CD14-positive monocyte (primary cell): ENCODE data around the gene ABCG1. TPM values are rescaled to one million over a fixed set of nuclear protein-coding genes. Genes with fewer than 3 reads are reported as not detected.

Source experiments
- DNase-seq, 3 donors: peaks; one replicate each; pipeline ENCODE4 v3.0.0-alpha.2; 2011 to 2022
- H2AFZ ChIP-seq: 2 replicates; pipeline ENCODE4 v1.6.0; 2012; ENCODE audit warnings: mild to moderate bottlenecking, low read depth, low read length, inconsistent platforms; ENCODE audit not compliant: insufficient read depth, poor library complexity, severe bottlenecking
- H3K27ac ChIP-seq, 2 donors: 1 replicate in 1 of 2; 2 replicates in 1 of 2; pipeline ENCODE4 v1.5.1; 2012 to 2013; ENCODE audit warnings: low read length in 2 of 2, control low read depth in 1 of 2, inconsistent platforms in 1 of 2, low read depth in 1 of 2, mild to moderate bottlenecking in 1 of 2
- H3K27me3 ChIP-seq, 2 donors: one replicate each; pipeline versions ENCODE4 v1.6.0 to v1.6.1; 2011 to 2013; ENCODE audit warnings: low read length in 2 of 2; ENCODE audit not compliant: control insufficient read depth in 2 of 2, insufficient read depth in 2 of 2
- H3K36me3 ChIP-seq, 2 donors: replicated peaks in 1 of 2; 1 replicate in 1 of 2; 2 replicates in 1 of 2; pipeline versions ENCODE4 v1.5.1 to v1.6.1; 2012 to 2013; ENCODE audit warnings: low read length in 2 of 2, control low read depth in 1 of 2, inconsistent platforms in 1 of 2, mild to moderate bottlenecking in 1 of 2; ENCODE audit not compliant: insufficient read depth in 2 of 2, control insufficient read depth in 1 of 2
- H3K4me1 ChIP-seq, 2 donors: 1 replicate in 1 of 2; 2 replicates in 1 of 2; pipeline versions ENCODE4 v1.5.1 to v1.6.1; 2012 to 2013; ENCODE audit warnings: low read length in 2 of 2, control low read depth in 1 of 2, inconsistent platforms in 1 of 2, mild to moderate bottlenecking in 1 of 2, moderate library complexity in 1 of 2; ENCODE audit not compliant: insufficient read depth in 2 of 2, control insufficient read depth in 1 of 2
- H3K4me2 ChIP-seq: replicated peaks from 2 replicates; pipeline ENCODE3; 2012; ENCODE audit warnings: low read length, moderate library complexity, mild to moderate bottlenecking; ENCODE audit not compliant: poor library complexity, severe bottlenecking; ENCODE audit errors: extremely low read depth
- H3K4me3 ChIP-seq, 3 experiments: fragments of 200-600 bp in 1 of 3; sonication (generic) in 1 of 3; replicated peaks in 1 of 3; 1 replicate in 2 of 3; 2 replicates in 1 of 3; pipeline ENCODE4 v1.5.1; 2011 to 2013; ENCODE audit warnings: low read length in 3 of 3, mild to moderate bottlenecking in 3 of 3, control low read depth in 2 of 3, low read depth in 2 of 3, inconsistent platforms in 1 of 3, moderate library complexity in 1 of 3
- H3K79me2 ChIP-seq: 2 replicates; pipeline ENCODE4 v1.6.0; 2012; ENCODE audit warnings: mild to moderate bottlenecking, control low read depth, inconsistent platforms, low read length, moderate library complexity; ENCODE audit not compliant: insufficient read depth
- H3K9ac ChIP-seq: 2 replicates; pipeline ENCODE4 v1.6.0; 2017; ENCODE audit warnings: low read length, mild to moderate bottlenecking; ENCODE audit not compliant: insufficient read depth, poor library complexity, severe bottlenecking
- H3K9me3 ChIP-seq, 2 donors: replicated peaks in 1 of 2; 1 replicate in 1 of 2; 2 replicates in 1 of 2; pipeline versions ENCODE4 v1.5.1 to v1.6.1; 2012 to 2013; ENCODE audit warnings: low read length in 2 of 2, control low read depth in 1 of 2; ENCODE audit not compliant: control insufficient read depth in 1 of 2, insufficient read depth in 1 of 2
- H4K20me1 ChIP-seq: 2 replicates; pipeline ENCODE4 v1.6.0; 2012; ENCODE audit warnings: mild to moderate bottlenecking, low read length, control low read depth, moderate library complexity; ENCODE audit not compliant: insufficient read depth
- H3K27ac Mint-ChIP-seq, 7 donors: one replicate each; pipeline ENCODE4 v1.8.0; 2020; ENCODE audit warnings: mild to moderate bottlenecking in 7 of 7, mixed read lengths in 7 of 7, moderate library complexity in 6 of 7, inconsistent platforms in 2 of 7
- H3K27me3 Mint-ChIP-seq, 3 donors: one replicate each; pipeline ENCODE4 v1.8.0; 2021 to 2022; ENCODE audit warnings: low read depth in 3 of 3, mild to moderate bottlenecking in 3 of 3, mixed read lengths in 3 of 3, moderate library complexity in 3 of 3, inconsistent platforms in 1 of 3
- H3K36me3 Mint-ChIP-seq, 2 donors: one replicate each; pipeline ENCODE4 v1.8.0; 2020; ENCODE audit warnings: mixed read lengths in 2 of 2, inconsistent platforms in 1 of 2, mild to moderate bottlenecking in 1 of 2
- H3K4me1 Mint-ChIP-seq: one replicate; pipeline ENCODE4 v1.8.0; 2020; ENCODE audit warnings: mild to moderate bottlenecking, mixed read lengths
- H3K4me3 Mint-ChIP-seq, 2 donors: one replicate each; pipeline ENCODE4 v1.8.0; 2020; ENCODE audit warnings: mild to moderate bottlenecking in 2 of 2, mixed read lengths in 2 of 2, moderate library complexity in 1 of 2
- H3K9me3 Mint-ChIP-seq, 7 donors: one replicate each; pipeline ENCODE4 v1.8.0; 2020 to 2022; ENCODE audit warnings: mixed read lengths in 7 of 7, mild to moderate bottlenecking in 6 of 7, moderate library complexity in 6 of 7, inconsistent platforms in 2 of 7
- WGBS: methylation state at CpG from one replicate; pipeline ENCODE4 v1.1.5; 2013; ENCODE audit warnings: missing lambda C conversion rate; ENCODE audit not compliant: insufficient coverage; 5-methylcytosine and 5-hydroxymethylcytosine counted together
- intact Hi-C, 2 donors: fragments of 100-400 bp; cut with micrococcal nuclease; formaldehyde crosslinking; loops; one replicate each; pipeline versions ENCODE4 v1.15.0 to v1.15.1; 2023
- polyA plus RNA-seq, 3 donors: library from polyadenylated mRNA; depleted of rRNA in 1 of 3; unstranded in 2 of 3; stranded (reverse) in 1 of 3; fragments of 300-500 nt in 2 of 3; fragments of >200 nt in 1 of 3; fragmentation: Illumina TruSeq in 2 of 3; gene quantifications; 1 replicate in 2 of 3; 2 replicates in 1 of 3; pipeline ENCODE4 v1.2.3, GENCODE V29; 2012 to 2021
- TF ChIP-seq, protein P1 (sequence below): fragments of 200-600 bp; IDR thresholded peaks from one replicate; pipeline ENCODE4 v1.8.0; 2022; ENCODE audit warnings: antibody characterized with exemption, mild to moderate bottlenecking

The ABCG1 gene
- polyA plus RNA-seq, 3 donors = 3.0 to 5.2 (median 3.5) TPM

DNA sequence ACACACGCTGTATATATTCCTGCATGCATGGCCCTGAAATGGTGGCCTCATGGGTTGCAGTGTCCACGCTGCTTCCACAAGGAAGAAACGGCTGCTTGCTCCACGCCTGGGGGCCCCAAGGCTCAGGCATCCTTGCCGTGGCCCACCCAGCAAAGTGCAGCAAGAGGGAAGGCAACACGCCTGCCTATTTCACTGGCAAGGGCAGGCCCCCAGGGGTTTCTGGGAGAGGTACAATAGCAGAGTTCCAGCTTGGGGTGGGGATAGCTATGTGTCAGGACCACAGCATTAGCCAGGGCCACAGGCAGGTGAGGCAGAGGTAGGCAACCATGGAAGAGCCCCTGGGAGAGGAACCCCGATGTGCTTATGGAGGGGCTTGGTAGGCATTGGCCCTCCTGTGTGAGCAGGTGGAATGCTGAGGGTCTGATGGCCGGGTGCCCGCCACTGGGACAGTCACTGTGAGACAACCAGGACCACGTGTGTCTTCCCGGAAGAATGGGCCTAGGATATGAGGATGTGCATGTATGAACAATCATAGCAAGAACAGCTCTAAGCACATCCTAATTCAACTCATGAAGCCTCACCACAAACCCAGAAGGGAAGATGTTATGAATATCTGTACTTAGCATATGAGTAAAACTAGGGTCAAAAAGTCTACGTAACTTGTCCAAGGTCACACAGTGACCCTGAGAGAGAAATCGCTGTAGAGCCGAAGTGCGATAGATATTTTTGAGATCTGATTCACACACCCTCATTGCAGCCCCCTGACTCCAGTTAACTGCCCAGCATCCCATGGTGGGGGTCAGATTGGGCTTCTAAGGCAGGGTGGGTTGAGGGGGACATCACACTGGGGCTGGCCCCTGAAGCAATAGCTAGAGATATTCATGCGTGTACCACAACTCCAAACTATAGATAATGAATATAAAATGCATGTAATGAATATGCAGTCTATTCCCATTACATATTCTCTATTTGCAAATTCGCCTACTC is 120.1 kb downstream of the ABCG1 start:
- Histone ChIP-seq H3K4me1 (peaks cover 6 to 7% of the 10 kb centered on the region in 2 donors), H3K4me3 (no peak overlapping the region), H2AFZ (no peak overlapping the region), H3K9ac (no peak overlapping the region), H3K27ac (no peak overlapping the region), H3K36me3 (no peaks in the 10 kb centered on the region), H3K79me2 (no peaks in the 10 kb centered on the region), H3K4me2 (no peak overlapping the region), H3K27me3 (peaks cover 0 to 5% of the 10 kb centered on the region in 2 donors), H4K20me1 (no peaks in the 10 kb centered on the region), H3K9me3 (no peaks in the 10 kb centered on the region)
- no peaks in the 10 kb centered on the region for H3K36me3 Mint-ChIP-seq
- intact Hi-C loops = loop anchor here (1.0 to 5.0 kb wide), 2 partner anchors 108 to 111 kb away; no protein-coding TSS in a partner anchor
- no peak for DNase-seq
- H3K27me3 Mint-ChIP-seq = peaks cover 2 to 5% (median 5%) of the 10 kb centered on the region in 3 donors
- TF ChIP-seq, protein P1, sequence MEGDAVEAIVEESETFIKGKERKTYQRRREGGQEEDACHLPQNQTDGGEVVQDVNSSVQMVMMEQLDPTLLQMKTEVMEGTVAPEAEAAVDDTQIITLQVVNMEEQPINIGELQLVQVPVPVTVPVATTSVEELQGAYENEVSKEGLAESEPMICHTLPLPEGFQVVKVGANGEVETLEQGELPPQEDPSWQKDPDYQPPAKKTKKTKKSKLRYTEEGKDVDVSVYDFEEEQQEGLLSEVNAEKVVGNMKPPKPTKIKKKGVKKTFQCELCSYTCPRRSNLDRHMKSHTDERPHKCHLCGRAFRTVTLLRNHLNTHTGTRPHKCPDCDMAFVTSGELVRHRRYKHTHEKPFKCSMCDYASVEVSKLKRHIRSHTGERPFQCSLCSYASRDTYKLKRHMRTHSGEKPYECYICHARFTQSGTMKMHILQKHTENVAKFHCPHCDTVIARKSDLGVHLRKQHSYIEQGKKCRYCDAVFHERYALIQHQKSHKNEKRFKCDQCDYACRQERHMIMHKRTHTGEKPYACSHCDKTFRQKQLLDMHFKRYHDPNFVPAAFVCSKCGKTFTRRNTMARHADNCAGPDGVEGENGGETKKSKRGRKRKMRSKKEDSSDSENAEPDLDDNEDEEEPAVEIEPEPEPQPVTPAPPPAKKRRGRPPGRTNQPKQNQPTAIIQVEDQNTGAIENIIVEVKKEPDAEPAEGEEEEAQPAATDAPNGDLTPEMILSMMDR = no peak
- H3K27ac Mint-ChIP-seq = peak overlapping the region in 1 of 7 donors; percentile 41
- H3K4me1 Mint-ChIP-seq = peaks cover 9% of the 10 kb centered on the region
- no peak overlapping the region for H3K4me3 Mint-ChIP-seq
- WGBS = 94% methylated on average over 10 of the region's 17 CpGs
- peaks cover 0 to 2% (median 0%) of the 10 kb centered on the region in 7 donors for H3K9me3 Mint-ChIP-seq

DNA sequence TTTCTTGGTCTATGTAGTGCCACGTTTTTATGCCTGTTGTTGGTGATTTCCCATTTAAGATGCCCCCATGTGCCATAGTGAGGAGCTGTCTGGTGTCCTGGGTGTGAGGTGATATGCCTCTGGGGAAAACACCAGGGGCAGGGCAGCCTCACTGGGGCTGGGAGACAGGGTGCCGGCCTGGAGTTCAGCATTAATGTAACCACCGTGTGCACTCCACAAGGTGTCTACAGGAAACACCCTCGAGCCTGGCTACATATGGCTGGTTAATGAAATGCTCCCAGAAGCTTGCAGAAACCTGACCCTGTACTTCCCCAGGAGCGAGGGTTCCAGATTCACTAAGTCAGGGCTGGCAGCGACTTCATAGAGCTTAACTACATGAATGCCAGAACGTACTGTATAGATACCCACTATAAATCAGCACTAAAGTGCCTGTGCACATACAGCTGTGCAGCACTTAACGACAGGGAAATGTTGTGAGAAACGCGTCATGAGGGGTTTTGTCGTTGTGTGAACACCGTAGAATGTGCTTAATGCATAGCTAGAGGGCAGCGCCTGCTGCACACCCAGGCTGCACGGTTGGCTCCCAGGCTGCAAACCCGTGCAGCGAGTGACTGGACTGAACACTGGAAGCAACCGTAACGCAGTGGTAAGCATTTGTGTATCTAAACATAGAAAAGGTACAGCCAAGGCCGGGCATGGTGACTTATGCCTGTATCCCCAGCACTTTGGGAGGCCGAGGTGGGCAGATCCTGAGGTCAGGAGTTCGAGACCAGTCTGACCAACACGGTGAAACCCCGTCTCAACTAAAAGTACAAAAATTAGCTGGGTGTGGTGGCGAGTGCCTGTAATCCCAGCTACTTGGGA is 121.5 kb downstream of the ABCG1 start:
- Histone ChIP-seq H3K4me3 (no peak overlapping the region), H2AFZ (no peak overlapping the region), H4K20me1 (no peaks in the 10 kb centered on the region), H3K27me3 (peaks cover 0 to 5% of the 10 kb centered on the region in 2 donors), H3K4me1 (peaks cover 6 to 7% of the 10 kb centered on the region in 2 donors), H3K9me3 (no peaks in the 10 kb centered on the region), H3K27ac (no peak overlapping the region), H3K9ac (no peak overlapping the region), H3K79me2 (no peaks in the 10 kb centered on the region), H3K4me2 (no peak overlapping the region), H3K36me3 (no peaks in the 10 kb centered on the region)
- Mint-ChIP-seq H3K36me3 (no peaks in the 10 kb centered on the region), H3K27ac (no peak overlapping the region), H3K4me3 (no peak overlapping the region), H3K27me3 (peaks cover 2 to 5% (median 5%) of the 10 kb centered on the region in 3 donors), H3K9me3 (peaks cover 0 to 2% (median 0%) of the 10 kb centered on the region in 7 donors), H3K4me1 (peaks cover 9% of the 10 kb centered on the region)
- no peak for DNase-seq
- TF ChIP-seq, protein P1 = no peak
- 91% methylated on average over 24 of the region's 24 CpGs for WGBS
- intact Hi-C loops = no loop called here
